HepG2 (cell line): ENCODE results near the gene TBC1D25. TPM values are rescaled to one million over a fixed set of nuclear protein-coding genes. Genes with fewer than 3 reads are reported as not detected.

Source experiments
- FOXP4 ChIP-seq: sonication (generic); formaldehyde crosslinking; IDR thresholded peaks from 2 replicates; pipeline ENCODE4 v1.4.0; 2020; ENCODE audit warnings: missing genetic modification reagents
- THAP9 ChIP-seq: sonication (generic); formaldehyde crosslinking; IDR thresholded peaks from 2 replicates; pipeline ENCODE4; 2020; ENCODE audit warnings: missing genetic modification reagents, mild to moderate bottlenecking, borderline replicate concordance
- ZBTB49 ChIP-seq: sonication (generic); formaldehyde crosslinking; IDR thresholded peaks from 2 replicates; pipeline ENCODE4 v1.4.0; 2020; ENCODE audit warnings: missing genetic modification reagents, borderline replicate concordance
- polyA plus RNA-seq, 8 experiments: library from polyadenylated mRNA; depleted of rRNA in 3 of 8; stranded (reverse) in 7 of 8; unstranded in 1 of 8; fragments of >200 nt; fragmentation: Illumina TruSeq in 4 of 8; extraction: Trizol in 4 of 8; gene quantifications; 2 replicates each; pipeline versions ENCODE4 v1.2.1 to v1.2.3, GENCODE V29; 2011 to 2016; ENCODE audit warnings: low read depth in 4 of 8, missing spikeins in 1 of 8, mixed read lengths in 1 of 8; ENCODE audit not compliant: insufficient read depth in 1 of 8
- total RNA-seq, 5 experiments: library from RNA; depleted of rRNA; stranded (reverse); fragments of >200 nt; fragmentation: Illumina TruSeq; extraction: Trizol; gene quantifications; 2 replicates each; pipeline ENCODE4 v1.2.3, GENCODE V29; 2016; ENCODE audit warnings: low read depth in 1 of 5

Gene TBC1D25
- total and polyA plus RNA-seq, 2 of the 13 experiments (the other 11 are each of a cell fraction or from before 2014, with no cell fraction given), result 3.5 to 4.7 TPM

GRCh38 chrX:48539345-48540027, at the start of gene TBC1D25 (continued):
- TF ChIP-seq FOXP4, result peak; percentile 42; the same call in 1 of the 2 replicates
- no peak; the same call in 1 of the 2 replicates for TF ChIP-seq THAP9
- TF ChIP-seq ZBTB49 (CRISPR knock-in tag), result no peak
- TF ChIP-seq, all 625 proteins: peak for 67
